ENCODE measurements around the gene ZC3H13.

The ZC3H13 gene

GRCh38 chr13:46025157-46025556, 27.4 kb downstream of the ZC3H13 start:
- H3K4me3 ChIP-seq (ENCODE audit: low read depth, low read length) = no peak overlapping the region
- no peak for DNase-seq (ENCODE audit: low read depth, low spot score)
- POLR2A ChIA-PET = no interaction called here
- CTCF ChIA-PET = no interaction called here
- TF ChIP-seq, protein P1, sequence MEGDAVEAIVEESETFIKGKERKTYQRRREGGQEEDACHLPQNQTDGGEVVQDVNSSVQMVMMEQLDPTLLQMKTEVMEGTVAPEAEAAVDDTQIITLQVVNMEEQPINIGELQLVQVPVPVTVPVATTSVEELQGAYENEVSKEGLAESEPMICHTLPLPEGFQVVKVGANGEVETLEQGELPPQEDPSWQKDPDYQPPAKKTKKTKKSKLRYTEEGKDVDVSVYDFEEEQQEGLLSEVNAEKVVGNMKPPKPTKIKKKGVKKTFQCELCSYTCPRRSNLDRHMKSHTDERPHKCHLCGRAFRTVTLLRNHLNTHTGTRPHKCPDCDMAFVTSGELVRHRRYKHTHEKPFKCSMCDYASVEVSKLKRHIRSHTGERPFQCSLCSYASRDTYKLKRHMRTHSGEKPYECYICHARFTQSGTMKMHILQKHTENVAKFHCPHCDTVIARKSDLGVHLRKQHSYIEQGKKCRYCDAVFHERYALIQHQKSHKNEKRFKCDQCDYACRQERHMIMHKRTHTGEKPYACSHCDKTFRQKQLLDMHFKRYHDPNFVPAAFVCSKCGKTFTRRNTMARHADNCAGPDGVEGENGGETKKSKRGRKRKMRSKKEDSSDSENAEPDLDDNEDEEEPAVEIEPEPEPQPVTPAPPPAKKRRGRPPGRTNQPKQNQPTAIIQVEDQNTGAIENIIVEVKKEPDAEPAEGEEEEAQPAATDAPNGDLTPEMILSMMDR (IDR thresholded peaks at IDR 0.05; ENCODE audit: insufficient read depth, low read length, missing control alignments) = no peak

- ChIA-PET CTCF (interaction anchor here (0.9 kb wide), 1 partner anchor 13 kb away, joined by 3 read pairs; no protein-coding TSS in a partner anchor), POLR2A (no interaction called here)
Observed at GRCh38 chr13:46022481-46022880, 30.1 kb downstream of the ZC3H13 start.

DNA sequence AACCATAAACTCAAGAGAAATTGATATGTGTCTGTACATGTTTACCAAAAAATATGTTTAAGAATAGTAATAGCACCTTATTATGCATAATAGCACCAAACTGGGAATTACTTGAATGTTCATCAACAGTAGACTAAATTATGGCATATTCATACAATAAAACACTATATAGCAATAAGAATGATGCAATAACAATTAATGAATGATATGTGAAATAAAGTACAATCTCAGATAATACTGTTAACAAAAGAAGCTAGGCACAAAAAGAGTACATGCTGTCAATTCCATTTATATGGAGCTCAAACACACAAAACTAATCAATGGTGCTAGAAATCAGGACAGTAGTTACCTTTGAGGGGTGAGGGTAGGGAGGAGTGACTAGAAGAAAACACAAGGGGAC, 36.3 kb downstream of the ZC3H13 start:
- POLR2A ChIA-PET = no interaction called here
- no peak for DNase-seq (ENCODE audit: low read depth, low spot score)
- H3K4me3 ChIP-seq (ENCODE audit: low read depth, low read length) = no peak overlapping the region
- CTCF ChIA-PET = no interaction called here
- TF ChIP-seq, protein P1 (IDR thresholded peaks at IDR 0.05; ENCODE audit: insufficient read depth, low read length, missing control alignments) = no peak

More at GRCh38 chr13:46022481-46022880, 30.1 kb downstream of the ZC3H13 start:
- no peak overlapping the region for H3K4me3 ChIP-seq (ENCODE audit: low read depth, low read length)
- no peak for DNase-seq (ENCODE audit: low read depth, low spot score)
- TF ChIP-seq, protein P1 (IDR thresholded peaks at IDR 0.05; ENCODE audit: insufficient read depth, low read length, missing control alignments) = no peak

GRCh38 chr13:46015366-46015765, 37.2 kb downstream of the ZC3H13 start:
- TF ChIP-seq, protein P1 (IDR thresholded peaks at IDR 0.05; ENCODE audit: insufficient read depth, low read length, missing control alignments) = no peak
- ChIA-PET CTCF (interaction anchor here (1.0 kb wide), 1 partner anchor 9 kb away, joined by 3 read pairs; no protein-coding TSS in a partner anchor), POLR2A (no interaction called here)
- no peak for DNase-seq (ENCODE audit: low read depth, low spot score)
- no peak overlapping the region for H3K4me3 ChIP-seq (ENCODE audit: low read depth, low read length)

- no peak overlapping the region for H3K4me3 ChIP-seq (ENCODE audit: low read depth, low read length)
- CTCF ChIA-PET = interaction anchor here (1.8 kb wide), 1 partner anchor 114 kb away, joined by 4 read pairs; no protein-coding TSS in a partner anchor
- DNase-seq (ENCODE audit: low read depth, low spot score) = no peak
- TF ChIP-seq, protein P1 (IDR thresholded peaks at IDR 0.05; ENCODE audit: insufficient read depth, low read length, missing control alignments) = no peak
- POLR2A ChIA-PET = no interaction called here
Observed at GRCh38 chr13:46012404-46012803, 40.1 kb downstream of the ZC3H13 start.

GRCh38 chr13:46010148-46010547, 42.4 kb downstream of the ZC3H13 start:
- ChIA-PET CTCF (interaction anchor here (0.6 to 2.5 kb wide), 12 partner anchors 10 to 386 kb away, joined by 3 to 12 read pairs (median 5); no protein-coding TSS in a partner anchor), POLR2A (no interaction called here)
- no peak overlapping the region for H3K4me3 ChIP-seq (ENCODE audit: low read depth, low read length)
- no peak for DNase-seq (ENCODE audit: low read depth, low spot score)
- TF ChIP-seq, protein P1 (IDR thresholded peaks at IDR 0.05; ENCODE audit: insufficient read depth, low read length, missing control alignments) = peak; percentile 14
